Motor neuron (in vitro differentiated cells): ENCODE measurements around the gene TMEM158. TPM values are rescaled to one million over a fixed set of nuclear protein-coding genes. Genes with fewer than 3 reads are reported as not detected.

Experiments
- ATAC-seq, 8 experiments: fragments of 200-7000 bp; cut with Tn5 transposase; replicated peaks in 6 of 8; 2 replicates each; pipeline ENCODE4 v1.8.0; 2021; ENCODE audit warnings: mild to moderate bottlenecking in 8 of 8, moderate library complexity in 8 of 8
- H3K27ac ChIP-seq, 2 donors: fragments of 250-450 bp; sonication (Bioruptor Pico); 2 replicates each; pipeline ENCODE4 v1.9.0; 2021; ENCODE audit warnings: antibody characterized with exemption in 2 of 2, mild to moderate bottlenecking in 2 of 2, moderate library complexity in 1 of 2
- H3K4me1 ChIP-seq, 2 donors: fragments of 250-450 bp; sonication (Bioruptor Pico); replicated peaks in 1 of 2; 2 replicates each; pipeline ENCODE4 v1.6.1; 2021; ENCODE audit warnings: antibody characterized with exemption in 2 of 2, mild to moderate bottlenecking in 2 of 2, moderate library complexity in 1 of 2
- H3K4me3 ChIP-seq, 5 donors: fragments of 250-450 bp; sonication (Bioruptor Pico); 2 replicates each; pipeline ENCODE4 v1.9.0; 2021; ENCODE audit warnings: antibody characterized with exemption in 5 of 5, mild to moderate bottlenecking in 5 of 5, moderate library complexity in 4 of 5
- WGBS, 10 experiments: fragments of 450-650 bp; shearing (Covaris generic); methylation state at CpG; one replicate each; pipeline ENCODE4 v1.0.0; 2022; 5-methylcytosine and 5-hydroxymethylcytosine counted together
- in situ Hi-C, 9 experiments: fragments of 400-800 bp; cut with MboI; loops; one replicate each; pipeline ENCODE4 v1.15.0; 2021; ENCODE audit warnings: low sequenced_read_pairs in 9 of 9, low pct_unique_long_range_greater_than_20kb in 2 of 9; ENCODE audit not compliant: unreplicated experiment in 9 of 9
- total RNA-seq, 8 experiments: library from RNA; unstranded; fragments of 300-600 nt; gene quantifications; 2 replicates each; pipeline versions ENCODE4 v1.2.3 to v1.2.4, GENCODE V29; 2022

TMEM158 gene
- total RNA-seq, 8 experiments from 2014 or later, result 0.45 to 12.9 (median 4.5) TPM

GRCh38 chr3:45225465-45226205, 452 bp downstream of the TMEM158 start:
- H3K4me3 ChIP-seq, result peak overlapping the region; percentile 51 to 94 (median 57)
- peak overlapping the region in 1 of 2 donors; percentile 15 for H3K27ac ChIP-seq
- WGBS, 10 experiments, result 0% methylated on average over 6 of the region's 131 CpGs; no CpG with 5 or more reads in 9 of the 10 experiments
- ATAC-seq, result peak; percentile 26 to 59 (median 50)
- H3K4me1 ChIP-seq, result peaks cover 13 to 22% of the 10 kb centered on the region in 2 donors
- in situ Hi-C loops, result loop anchor here in 1 of 9 experiments (10.0 kb wide), 1 partner anchor 269 kb away; no protein-coding TSS in a partner anchor

GRCh38 chr3:45224824-45225464, 1.1 kb downstream of the TMEM158 start:
- in situ Hi-C loops, result loop anchor here in 6 of 9 experiments (10.0 to 25.0 kb wide), 4 partner anchors 188 to 437 kb away; partner anchors contain the start of gene CLEC3B (in 3 of the 6)
- H3K4me1 ChIP-seq, result peaks cover 13 to 22% of the 10 kb centered on the region in 2 donors
- H3K4me3 ChIP-seq, result peak overlapping the region; percentile 51 to 94 (median 57)
- WGBS, 10 experiments, result 0 to 2% (median 0%) methylated on average over 1 to 15 of the region's 62 CpGs; no CpG with 5 or more reads in 3 of the 10 experiments
- ATAC-seq, result peak; percentile 74 to 85 (median 79)
- H3K27ac ChIP-seq, result no peak overlapping the region

- no peak for ATAC-seq
- H3K4me1 ChIP-seq, result peaks cover 13 to 22% of the 10 kb centered on the region in 2 donors
- WGBS, 10 experiments, result 3 to 18% (median 10%) methylated on average over 2 to 9 of the region's 9 CpGs
- in situ Hi-C loops, result loop anchor here in 6 of 9 experiments (10.0 to 25.0 kb wide), 4 partner anchors 187 to 438 kb away; partner anchors contain the start of gene CLEC3B (in 3 of the 6)
- no peak overlapping the region for H3K27ac ChIP-seq
- peak overlapping the region; percentile 51 to 94 (median 57) for H3K4me3 ChIP-seq
Measured at GRCh38 chr3:45223889-45224727, 2.0 kb downstream of the TMEM158 start.

- peaks cover 6 to 16% of the 10 kb centered on the region in 2 donors for H3K4me1 ChIP-seq
- in situ Hi-C loops, result loop anchor here in 7 of 9 experiments (10.0 to 25.0 kb wide), 6 partner anchors 175 to 443 kb away; partner anchors contain the start of gene CLEC3B (in 3 of the 7)
- WGBS, 10 experiments, result 89 to 100% (median 91%) methylated on average over 1 to 6 of the region's 8 CpGs; no CpG with 5 or more reads in 7 of the 10 experiments
- no peak overlapping the region for H3K27ac ChIP-seq
- ATAC-seq, result no peak
- H3K4me3 ChIP-seq, result no peak overlapping the region
Measured at GRCh38 chr3:45219694-45220093, 6.4 kb downstream of the TMEM158 start.

GRCh38 chr3:45218578-45219390, 7.3 kb downstream of the TMEM158 start:
- in situ Hi-C loops, result loop anchor here in 7 of 9 experiments (10.0 to 25.0 kb wide), 5 partner anchors 174 to 444 kb away; partner anchors contain the start of gene CLEC3B (in 3 of the 7)
- 7 to 92% (median 69%) methylated on average over 2 to 10 of the region's 11 CpGs; no CpG with 5 or more reads in 2 of the 10 experiments for WGBS, 10 experiments
- H3K4me1 ChIP-seq, result peaks cover under 1 to 8% of the 10 kb centered on the region in 2 donors
- H3K27ac ChIP-seq, result no peak overlapping the region
- H3K4me3 ChIP-seq, result no peak overlapping the region
- ATAC-seq, result peak in 3 of 8 experiments; percentile 79 to 92 (median 92)

- ATAC-seq, result no peak
- Histone ChIP-seq H3K27ac (no peak overlapping the region), H3K4me1 (no peaks in the 10 kb centered on the region), H3K4me3 (no peak overlapping the region)
- in situ Hi-C loops, result loop anchor here in 7 of 9 experiments (10.0 to 25.0 kb wide), 5 partner anchors 171 to 446 kb away; partner anchors contain the start of gene CLEC3B (in 3 of the 7)
- 64 to 97% (median 91%) methylated on average over 2 to 8 of the region's 10 CpGs for WGBS, 10 experiments
Measured at GRCh38 chr3:45216021-45216609, 10.0 kb downstream of the TMEM158 start.

GRCh38 chr3:45215466-45215865, 10.6 kb downstream of the TMEM158 start:
- in situ Hi-C loops, result loop anchor here in 7 of 9 experiments (10.0 to 25.0 kb wide), 5 partner anchors 171 to 447 kb away; partner anchors contain the start of gene CLEC3B (in 3 of the 7)
- Histone ChIP-seq H3K4me1 (no peaks in the 10 kb centered on the region), H3K27ac (no peak overlapping the region), H3K4me3 (no peak overlapping the region)
- 60 to 100% (median 92%) methylated on average over 1 of the region's 4 CpGs; no CpG with 5 or more reads in 6 of the 10 experiments for WGBS, 10 experiments
- no peak for ATAC-seq

GRCh38 chr3:45214061-45214680, 11.9 kb downstream of the TMEM158 start:
- WGBS, 10 experiments, result 60 to 100% (median 83%) methylated on average over 1 to 5 of the region's 10 CpGs; no CpG with 5 or more reads in 3 of the 10 experiments
- H3K4me3 ChIP-seq, result no peak overlapping the region
- H3K27ac ChIP-seq, result no peak overlapping the region
- in situ Hi-C loops, result loop anchor here in 7 of 9 experiments (5.0 to 25.0 kb wide), 6 partner anchors 169 to 448 kb away; partner anchors contain the start of gene CLEC3B (in 3 of the 7)
- no peak for ATAC-seq
- no peaks in the 10 kb centered on the region for H3K4me1 ChIP-seq

- no peak overlapping the region for H3K27ac ChIP-seq
- no peaks in the 10 kb centered on the region for H3K4me1 ChIP-seq
- in situ Hi-C loops, result loop anchor here in 7 of 9 experiments (5.0 to 25.0 kb wide), 6 partner anchors 167 to 450 kb away; partner anchors contain the start of gene CLEC3B (in 3 of the 7)
- H3K4me3 ChIP-seq, result no peak overlapping the region
- WGBS, 10 experiments, result 75 to 100% (median 100%) methylated on average over 1 to 4 of the region's 10 CpGs; no CpG with 5 or more reads in 5 of the 10 experiments
- ATAC-seq, result no peak
Measured at GRCh38 chr3:45212095-45212468, 14.0 kb downstream of the TMEM158 start.

- in situ Hi-C loops, result loop anchor here in 7 of 9 experiments (5.0 to 25.0 kb wide), 6 partner anchors 167 to 451 kb away; partner anchors contain the start of gene CLEC3B (in 3 of the 7)
- Histone ChIP-seq H3K4me1 (no peaks in the 10 kb centered on the region), H3K27ac (no peak overlapping the region), H3K4me3 (no peak overlapping the region)
- WGBS, 10 experiments, result 20 to 100% (median 66%) methylated on average over 1 to 10 of the region's 11 CpGs
- ATAC-seq, result peak in 1 of 8 experiments; percentile 40
Measured at GRCh38 chr3:45211466-45212094, 14.5 kb downstream of the TMEM158 start.
